Fibroblast of upper back skin (primary cell): ENCODE results near the gene ADAMTSL1.

Experiments
- DNase-seq: peaks from one replicate; pipeline ENCODE4 v3.0.0-alpha.2; 2013

ADAMTSL1 gene

DNA sequence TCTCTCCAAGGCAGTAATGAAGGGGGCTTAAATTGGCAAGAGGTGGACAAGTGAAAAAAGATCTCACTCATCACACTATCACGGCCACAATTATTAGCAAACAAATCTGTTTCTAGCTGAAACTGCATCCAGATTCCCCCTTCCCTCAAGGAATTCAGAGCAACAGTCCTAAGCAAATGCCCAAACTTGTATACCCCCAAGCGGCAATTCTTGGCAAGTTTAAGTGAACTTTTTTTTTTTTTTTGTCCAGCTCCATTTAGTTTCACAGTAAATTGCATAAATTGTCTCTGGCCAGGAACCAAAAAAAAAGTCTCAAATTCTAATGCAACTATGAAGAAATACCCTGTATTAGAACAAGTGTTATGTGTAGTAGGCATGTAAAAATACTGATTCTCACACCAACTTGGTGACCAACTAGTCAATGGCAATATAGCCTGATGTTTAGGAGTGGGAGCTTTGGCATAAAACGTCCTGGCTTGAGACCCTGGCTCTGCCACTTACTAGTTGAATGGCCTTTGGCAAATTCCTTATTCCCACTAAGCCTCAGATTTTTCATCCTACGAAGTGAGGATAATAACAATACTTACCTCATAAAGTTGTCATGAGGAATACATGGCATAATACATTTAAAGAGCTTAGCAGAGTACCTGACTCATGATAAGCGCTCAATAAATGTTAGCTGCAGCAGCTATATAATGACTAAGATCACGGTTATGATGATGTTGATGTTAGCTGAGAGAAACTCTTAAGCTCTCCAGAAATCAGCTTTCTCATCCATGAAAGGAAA is 193.2 kb downstream of the ADAMTSL1 start:
- DNase-seq: peak; percentile 23

GRCh38 chr9:18668944-18669343 is 195.0 kb downstream of the ADAMTSL1 start:
- no peak for DNase-seq

GRCh38 chr9:18672706-18673105 is 198.8 kb downstream of the ADAMTSL1 start:
- no peak for DNase-seq

DNA sequence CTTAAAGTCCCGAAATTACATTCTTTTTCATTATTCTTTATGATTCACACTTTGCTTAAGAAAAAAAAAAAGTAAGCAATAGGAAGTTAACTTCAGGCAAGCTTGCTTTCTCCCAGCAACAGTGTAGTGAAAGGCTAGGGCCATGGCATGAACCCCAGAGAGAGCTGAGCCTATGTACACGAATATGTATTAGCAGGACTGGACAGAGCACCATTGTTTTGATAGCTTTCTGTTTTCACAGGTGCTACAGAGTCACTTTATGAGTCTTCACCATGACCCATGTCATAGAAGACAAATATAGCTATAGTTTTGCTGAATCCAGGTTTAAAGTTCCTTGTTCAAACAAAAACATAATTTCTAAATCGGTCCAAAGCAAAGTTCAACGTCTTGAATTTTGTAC is 199.2 kb downstream of the ADAMTSL1 start:
- DNase-seq: no peak

- DNase-seq: no peak
Observed at GRCh38 chr9:18675332-18675731, 201.4 kb downstream of the ADAMTSL1 start.

DNA sequence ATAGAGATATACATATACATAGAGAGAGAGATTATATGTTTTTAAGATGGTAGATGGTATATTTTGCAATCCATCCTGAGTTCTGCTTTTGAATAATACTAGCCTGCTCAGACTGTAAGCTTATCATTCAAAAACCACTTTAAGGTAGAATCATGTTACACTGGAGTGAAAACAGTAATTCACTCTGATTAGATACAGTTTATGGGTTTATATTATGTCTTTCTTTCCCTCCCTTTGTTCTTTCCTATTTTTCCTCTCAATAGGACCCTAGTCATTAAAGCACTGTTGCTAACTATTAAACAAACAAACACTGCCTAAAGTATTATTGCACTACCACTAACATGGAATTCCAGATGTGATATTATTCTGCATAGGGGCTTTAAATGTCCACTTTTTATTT is 202.0 kb downstream of the ADAMTSL1 start:
- no peak for DNase-seq

- DNase-seq: no peak
Observed at GRCh38 chr9:18676525-18676924, 202.6 kb downstream of the ADAMTSL1 start.

DNA sequence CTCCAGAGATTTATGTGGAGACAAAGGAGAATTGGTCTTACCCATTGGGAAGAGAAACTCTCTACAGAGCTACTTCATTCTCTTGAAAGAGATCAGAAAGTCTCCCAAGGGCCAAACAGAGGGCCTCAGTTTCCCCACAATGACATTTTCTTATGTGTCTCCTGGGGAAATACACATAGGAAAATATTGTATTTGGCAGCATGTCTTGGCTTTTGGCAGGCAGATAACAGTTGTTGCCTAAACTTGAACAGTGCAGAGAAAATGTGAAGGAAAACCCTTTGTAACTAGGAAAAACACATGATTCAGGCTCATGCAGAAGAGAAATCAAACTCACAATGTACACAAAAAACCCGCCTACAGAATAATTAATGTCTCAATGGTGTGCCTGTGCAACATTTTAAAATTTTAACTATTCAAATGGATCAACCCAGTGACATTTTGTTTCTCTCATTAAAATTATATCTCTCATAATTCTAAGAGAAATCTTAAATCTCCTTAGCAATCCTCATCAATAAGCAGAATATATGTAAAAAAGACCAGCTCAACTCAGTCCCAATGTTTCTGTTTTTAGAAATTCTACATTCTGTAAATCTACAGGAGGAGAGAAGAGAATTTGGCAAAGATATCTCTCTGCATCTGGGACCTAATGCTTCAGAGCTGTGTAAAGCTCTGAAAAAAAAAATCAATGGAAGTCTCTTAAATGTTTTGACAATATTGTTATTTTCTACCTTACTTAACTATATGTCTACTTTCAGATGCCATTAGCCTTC is 205.1 kb downstream of the ADAMTSL1 start:
- DNase-seq: peak; percentile 11

DNA sequence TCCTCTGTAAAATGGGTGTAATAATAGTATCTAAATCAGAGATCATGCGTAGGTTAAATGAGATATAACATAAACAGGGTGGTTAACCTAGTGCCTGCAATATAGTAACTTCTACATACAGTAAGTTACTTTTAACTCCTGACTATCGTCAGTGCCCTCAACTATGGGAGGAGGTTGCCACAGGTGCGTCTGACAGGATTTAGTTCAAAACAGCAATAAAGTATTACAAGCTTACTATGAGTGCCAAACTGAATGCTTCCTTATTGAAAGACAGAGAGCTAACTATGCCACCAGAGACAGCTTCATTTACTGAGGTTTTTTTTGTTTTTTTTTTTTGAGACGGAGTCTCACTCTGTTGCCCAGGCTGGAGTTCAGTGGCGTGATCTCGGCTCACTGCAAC is 209.0 kb downstream of the ADAMTSL1 start:
- no peak for DNase-seq

DNA sequence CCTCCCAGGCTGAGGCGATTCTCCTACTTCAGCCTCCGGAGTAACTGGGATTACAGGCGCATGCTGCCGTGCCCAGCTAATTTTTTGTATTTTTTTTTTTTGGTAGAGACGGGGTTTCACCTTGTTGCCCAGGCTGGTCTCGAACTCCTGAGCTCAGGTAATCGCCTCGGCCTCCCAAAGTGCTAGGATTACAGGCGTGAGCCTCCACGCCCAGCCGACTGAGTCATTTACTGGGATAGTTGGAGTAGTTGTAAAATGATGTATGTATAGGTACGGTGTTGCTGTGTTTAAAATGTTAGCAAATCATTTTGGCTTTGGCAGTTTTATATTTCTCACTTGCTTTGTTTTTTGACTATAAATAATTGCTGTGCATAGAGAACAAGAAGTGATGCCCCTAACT is 209.4 kb downstream of the ADAMTSL1 start:
- DNase-seq: no peak

GRCh38 chr9:18683851-18684250 is 209.9 kb downstream of the ADAMTSL1 start:
- no peak for DNase-seq

DNA sequence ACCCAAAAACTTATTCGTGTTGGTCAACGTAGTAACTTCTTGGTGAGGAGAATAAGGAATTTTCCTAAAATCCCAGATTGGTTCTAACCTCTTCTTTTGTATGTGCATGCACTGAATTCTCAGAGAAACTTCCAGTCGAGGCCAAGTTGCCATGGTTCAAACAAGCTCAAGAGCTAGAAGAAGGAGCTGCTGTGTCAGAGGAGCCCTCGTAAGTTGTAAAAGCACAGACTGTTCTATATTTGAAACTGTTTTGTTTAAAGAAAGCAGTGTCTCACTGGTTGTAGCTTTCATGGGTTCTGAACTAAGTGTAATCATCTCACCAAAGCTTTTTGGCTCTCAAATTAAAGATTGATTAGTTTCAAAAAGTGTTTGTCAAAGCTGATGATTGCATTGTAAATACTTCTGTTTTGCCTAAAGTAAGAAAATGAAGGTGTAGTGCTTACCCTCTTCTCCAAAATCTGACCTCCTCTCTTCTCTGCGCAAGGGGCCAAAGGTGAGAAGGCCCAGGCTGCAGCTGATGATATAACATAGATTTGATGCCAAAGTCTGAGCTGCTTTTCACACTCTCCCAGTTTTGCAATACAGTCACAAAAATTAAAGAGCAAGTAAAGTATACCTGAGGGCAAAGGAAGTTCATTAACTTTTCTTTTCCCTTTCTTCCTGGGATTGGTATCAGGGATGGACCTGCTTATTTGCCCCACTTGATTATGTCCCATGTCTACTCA is 210.8 kb downstream of the ADAMTSL1 start:
- DNase-seq: no peak

GRCh38 chr9:18688581-18689565 is 214.9 kb downstream of the ADAMTSL1 start:
- DNase-seq: peak; percentile 57

GRCh38 chr9:18689921-18690320 is 216.0 kb downstream of the ADAMTSL1 start:
- DNase-seq: peak; percentile 50

DNA sequence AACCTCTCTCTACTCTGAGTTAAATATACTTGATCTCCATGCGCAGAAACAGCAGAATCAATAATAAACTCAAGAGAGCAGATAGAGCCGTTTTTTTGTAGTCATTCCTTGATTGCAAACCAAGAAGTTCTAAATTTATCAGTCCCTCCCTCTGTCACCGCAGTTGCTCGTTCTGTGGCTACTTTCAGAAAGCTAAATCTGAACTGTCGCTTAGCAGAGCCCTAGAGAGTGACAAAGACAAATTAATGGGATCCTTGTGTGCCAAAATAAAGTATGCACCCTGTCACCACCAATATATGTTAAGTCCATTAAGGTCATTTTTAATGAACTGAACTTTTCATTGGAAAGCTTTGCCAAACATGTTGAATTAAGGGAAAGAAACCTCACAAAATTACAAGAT is 218.3 kb downstream of the ADAMTSL1 start:
- no peak for DNase-seq

GRCh38 chr9:18692962-18693361 is 219.0 kb downstream of the ADAMTSL1 start:
- no peak for DNase-seq

DNA sequence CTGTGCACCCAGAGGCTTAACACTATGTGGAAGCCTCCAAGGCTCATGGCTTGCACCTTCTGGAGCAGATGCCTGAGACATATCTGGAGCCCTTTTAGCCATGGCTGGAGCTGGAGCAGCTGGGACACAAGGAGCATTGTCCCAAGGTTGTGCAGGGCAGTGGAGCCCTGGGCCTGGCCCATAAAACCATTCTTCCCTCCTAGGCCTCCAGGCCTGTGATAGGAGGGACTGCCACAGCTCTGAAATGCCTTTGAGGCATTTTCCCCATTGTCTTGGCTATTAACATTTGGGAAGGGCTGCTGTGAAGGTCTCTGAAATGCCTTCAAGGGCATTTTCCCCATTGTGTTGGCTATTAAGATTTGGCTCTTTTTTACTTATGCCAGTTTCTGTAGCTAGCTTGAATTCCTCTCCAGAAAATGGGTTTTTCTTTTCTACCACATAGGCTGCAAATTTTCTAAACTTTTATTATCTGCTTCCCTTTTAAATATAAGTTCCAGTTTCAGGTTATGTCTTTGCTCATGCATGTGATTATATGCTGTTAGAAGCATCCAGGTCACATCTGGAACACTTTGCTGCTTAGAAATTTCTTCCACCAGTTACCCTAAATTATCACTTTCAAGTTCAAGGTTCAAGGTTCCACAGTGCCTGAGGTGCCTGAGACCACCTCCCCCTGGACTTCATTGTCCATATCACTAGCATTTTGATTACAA is 221.2 kb downstream of the ADAMTSL1 start:
- no peak for DNase-seq

DNA sequence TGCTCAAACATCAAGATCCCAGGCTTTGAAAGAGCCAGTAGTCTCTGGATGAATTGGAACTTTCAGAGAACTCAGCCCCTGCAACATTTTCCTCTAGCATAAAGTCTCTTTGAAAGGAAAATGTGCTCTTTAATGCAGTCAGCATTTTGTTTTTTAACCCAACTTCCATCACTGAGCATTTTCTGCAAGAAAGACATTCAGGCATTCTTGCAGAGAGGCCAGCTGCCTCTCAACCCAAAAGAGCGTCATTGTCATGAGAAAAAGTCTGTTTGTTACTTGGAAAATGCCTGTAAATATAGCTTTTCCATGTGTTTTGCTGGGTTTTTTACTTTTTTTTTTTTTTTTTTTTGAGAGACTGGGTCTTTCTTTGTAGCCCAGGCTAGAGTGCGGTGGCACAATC is 225.0 kb downstream of the ADAMTSL1 start:
- no peak for DNase-seq

DNA sequence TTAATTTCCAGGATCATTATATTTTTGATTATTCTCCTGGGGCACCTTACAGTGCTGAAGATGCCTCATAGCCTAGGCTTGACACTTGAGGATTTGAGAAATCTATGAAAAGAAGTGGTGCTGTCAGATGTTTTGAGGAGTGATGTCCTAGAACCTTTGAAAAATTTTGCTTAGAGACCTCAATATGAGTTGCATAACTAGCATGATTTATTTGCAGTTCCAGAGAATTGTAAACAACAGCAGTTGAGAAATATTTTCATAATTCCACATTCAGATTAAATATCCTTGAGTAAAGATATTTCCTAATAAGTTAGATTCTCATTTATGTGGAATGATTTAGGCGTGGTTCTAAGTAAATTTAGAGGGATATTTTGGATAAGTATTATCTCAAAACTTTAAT is 225.8 kb downstream of the ADAMTSL1 start:
- no peak for DNase-seq

- DNase-seq: no peak
Observed at GRCh38 chr9:18700714-18701113, 226.8 kb downstream of the ADAMTSL1 start.

DNA sequence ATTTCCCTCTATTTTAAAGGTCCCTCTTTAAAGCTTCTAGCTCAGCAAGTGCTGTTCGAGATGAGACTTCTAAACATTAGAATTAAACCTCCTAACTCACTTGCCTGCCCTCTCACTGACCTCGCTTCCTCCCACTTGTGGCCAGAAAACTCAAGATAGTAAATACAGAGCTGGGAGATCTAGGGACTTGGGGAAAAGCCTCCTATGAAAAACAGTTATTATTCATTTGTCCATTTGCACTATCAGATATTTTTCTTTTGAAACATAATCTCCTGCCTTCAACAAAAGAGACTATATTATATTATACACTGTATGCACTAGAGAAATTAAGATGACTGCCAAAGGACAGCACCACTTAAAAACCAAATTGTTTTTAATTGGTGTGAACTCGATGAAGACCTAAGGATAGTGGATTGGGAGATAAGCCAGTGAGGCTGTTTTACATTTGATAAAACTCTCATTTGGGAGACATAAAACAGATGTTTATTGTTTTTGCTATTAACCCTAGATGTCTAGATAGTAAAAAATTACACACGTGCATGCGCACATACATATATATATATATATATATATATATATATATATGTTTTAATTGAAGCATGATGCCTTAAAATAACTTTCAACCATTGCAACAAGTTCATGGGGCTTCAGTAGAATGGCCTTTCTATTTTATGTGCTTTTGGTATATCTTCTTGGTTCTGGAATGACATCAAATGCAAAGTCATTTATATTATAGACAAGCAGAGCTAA is 229.4 kb downstream of the ADAMTSL1 start:
- DNase-seq: no peak
